HG02571 (cell line): ENCODE data around the gene SNW1.
"Not testable (repeated sequence)": the region's sequence is repeated elsewhere in the genome, so short reads cannot be mapped to it uniquely, and the experiment has no call there.

Source experiments
- ATAC-seq: cut with Tn5 transposase; IDR thresholded peaks from one replicate; pipeline ENCODE4 v1.9.1; 2021; ENCODE audit warnings: mild to moderate bottlenecking, moderate library complexity; ENCODE audit not compliant: unreplicated experiment

Gene SNW1

DNA sequence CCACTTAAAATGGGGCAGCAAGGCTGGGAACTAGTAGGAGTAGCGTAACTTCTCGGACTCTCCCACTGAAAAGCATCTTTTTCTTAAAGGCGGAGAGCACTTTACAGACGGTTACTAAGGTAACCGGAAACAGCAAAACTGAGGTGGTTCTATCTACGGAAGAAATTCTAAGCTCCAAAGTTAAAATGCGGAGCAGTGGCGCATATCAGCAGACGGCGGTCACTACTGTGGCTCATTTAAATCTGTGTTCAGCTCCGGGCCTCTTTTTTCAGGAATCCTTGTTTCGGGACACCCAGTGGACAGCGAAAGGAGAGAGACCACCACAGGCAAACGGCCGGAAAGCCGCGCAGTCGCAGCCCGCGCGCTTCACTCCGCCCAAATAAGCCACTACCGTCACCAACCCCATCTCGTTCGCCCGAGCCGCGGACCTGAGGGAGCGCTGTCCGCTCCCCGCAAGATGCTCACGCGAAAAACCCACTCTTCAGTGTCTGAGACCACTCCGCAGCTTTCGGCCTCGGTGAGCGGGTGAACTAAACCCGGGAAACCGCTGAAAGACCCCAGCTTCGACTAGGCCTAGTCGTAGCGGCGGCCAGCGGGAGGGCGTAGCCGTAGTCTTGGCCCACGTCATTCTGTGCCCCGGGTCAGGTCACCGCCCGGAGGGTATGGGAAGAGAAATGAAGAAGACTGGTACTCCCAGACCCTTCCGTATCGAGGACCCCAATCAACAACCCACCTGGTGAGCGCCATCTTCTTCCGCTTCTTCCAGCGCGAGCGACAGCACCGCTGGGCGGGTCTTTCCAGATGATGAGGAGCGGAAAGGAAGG, at the start of gene SNW1:
SNW1 (minus strand) TSS at position 776 of the 824 bp plus-strand sequence; CDS start at position 747, 29 bp downstream.
- peak; percentile 94 for ATAC-seq

DNA sequence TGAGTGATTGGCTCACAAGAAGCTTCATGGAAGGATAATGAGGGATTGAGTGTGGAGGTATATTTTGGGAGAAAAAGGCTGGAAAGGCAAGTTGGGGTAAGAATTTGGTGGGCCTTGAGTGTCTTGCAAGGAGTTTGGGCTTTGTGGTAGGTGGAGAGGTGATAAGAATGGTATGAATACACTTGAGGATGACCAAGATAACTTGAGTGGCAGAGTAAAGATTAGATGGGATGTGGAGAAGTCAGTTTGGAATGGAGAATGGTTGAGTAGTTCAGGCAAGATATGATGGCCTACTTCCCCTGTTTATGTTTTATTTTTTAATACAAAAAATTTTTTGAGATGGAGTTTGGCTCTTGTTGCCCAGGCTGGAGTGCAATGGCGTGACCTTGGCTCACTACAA, 48.1 kb upstream of the SNW1 start:
- ATAC-seq: no peak

DNA sequence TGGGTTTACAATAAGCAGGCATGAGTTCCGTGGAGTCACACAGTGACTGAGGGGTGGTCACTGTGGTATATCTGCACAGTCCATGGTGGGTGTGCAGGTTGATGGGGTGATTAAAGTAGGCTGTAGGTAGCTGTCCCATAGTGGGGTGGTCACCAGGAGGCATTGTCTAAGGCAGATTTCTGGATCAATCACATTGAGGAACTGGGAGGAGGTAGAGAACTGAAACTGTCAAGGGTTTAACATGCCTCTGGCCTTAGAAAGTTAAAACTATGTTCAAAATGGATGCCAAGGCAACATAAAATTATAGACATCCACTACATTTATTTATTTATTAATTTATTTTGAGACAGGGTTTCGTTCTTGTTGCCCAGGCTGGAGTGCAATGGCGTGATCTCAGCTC, 47.3 kb upstream of the SNW1 start:
- ATAC-seq: no peak

DNA sequence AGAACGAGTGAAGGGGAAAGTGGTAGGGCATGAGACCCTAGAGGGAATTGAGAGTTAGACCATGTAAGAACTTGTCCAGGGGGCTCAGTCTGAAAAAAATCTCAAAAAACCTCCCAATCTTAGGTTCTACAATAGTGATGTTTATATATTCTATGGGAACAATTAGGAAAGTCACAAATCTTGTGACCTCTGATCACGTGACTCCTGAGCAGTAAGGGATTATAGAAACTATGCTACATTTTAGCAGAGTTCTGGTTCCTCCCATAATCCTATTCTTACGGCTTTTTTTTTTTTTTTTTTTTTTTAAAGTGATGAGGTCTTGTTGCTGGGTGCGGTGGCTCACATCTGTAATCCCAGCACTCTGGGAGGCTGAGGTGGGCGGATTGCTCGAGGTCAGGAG, 44.8 kb upstream of the SNW1 start:
- ATAC-seq: no peak

DNA sequence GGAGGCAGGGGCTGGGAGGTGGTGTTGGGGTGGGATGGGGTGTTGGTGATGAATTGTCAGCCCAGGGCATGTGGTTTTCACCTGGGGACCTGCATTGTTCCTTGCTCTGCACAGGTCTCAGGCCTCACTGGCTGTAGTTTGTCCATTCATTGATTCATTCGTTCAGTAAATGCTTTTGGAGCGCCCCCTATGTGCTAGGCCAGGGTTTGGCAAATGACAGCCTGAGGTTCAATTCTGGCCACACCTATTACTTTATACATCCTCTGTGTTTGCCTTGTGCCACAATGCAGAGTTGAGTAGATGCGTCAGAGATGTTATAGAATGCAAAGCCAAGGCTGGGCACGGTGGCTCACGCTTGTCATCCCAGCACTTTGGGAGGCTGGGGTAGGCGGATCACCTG, 43.6 kb upstream of the SNW1 start:
- ATAC-seq: no peak

DNA sequence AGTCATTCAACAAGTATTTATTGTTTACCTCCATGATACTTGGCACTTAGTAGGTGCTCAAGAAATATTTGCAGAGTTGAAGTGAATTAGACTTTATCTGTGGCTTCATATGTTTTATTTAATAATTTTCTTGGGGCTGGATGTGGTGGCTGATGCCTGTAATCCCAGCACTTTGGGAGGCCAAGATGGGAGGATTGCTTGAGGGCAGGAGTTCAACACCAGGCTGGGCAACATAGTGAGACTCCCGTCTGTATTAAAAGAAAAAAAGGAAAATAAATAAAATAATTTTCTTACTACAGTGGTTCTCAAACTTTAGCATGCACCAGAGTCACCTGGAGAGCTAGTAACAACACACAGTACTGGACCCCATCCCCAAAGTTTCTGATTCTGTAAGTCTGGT, 39.9 kb upstream of the SNW1 start:
- ATAC-seq: no peak

DNA sequence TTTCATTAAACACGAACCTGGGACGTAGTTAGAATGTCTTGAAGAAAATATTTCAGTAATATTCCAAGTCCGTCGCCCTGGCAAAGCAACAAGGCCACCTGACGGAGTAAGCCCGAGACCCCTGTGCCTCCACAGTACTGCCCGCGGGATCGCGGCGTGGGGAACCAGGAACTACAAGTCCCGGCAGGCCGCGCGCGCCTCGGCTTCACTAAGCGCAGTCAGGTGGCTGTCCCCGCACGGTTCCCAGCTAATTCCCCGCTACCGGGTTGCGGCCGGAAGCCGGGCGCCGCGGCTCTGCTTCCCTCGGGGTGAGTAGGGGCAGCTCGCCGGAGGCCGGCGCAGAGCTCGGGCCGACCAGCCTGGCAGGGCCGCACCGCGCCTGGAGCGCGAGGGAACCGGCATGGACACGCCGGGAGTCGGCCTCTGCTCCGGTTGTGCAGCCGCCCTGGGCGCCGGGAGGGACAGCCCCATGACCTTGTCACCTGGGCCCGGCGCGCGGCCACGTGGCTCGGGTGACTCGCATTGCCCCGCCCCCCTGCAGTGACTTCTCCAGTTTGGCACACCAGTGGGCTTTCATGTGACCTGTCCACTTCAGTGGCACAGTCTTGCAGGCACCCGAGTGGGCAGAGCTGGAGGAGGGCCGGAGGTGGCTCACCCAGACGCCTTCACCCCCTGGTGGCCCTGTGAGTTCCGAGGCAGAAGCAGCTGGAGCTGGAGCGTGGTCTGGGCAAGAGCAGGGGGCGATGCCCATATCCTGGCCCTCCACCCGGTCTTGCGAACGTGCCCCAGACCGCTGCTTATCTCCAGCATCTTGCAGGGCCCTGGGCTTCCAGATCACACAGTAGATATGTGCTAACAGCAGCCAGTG, 39.1 kb upstream of the SNW1 start, which contains the start of gene ADCK1:
ADCK1 (plus strand) TSS at position 247 of the 868 bp plus-strand sequence. CDS start 18,870 bp downstream, outside the sequence.
- peak; percentile 93 for ATAC-seq

DNA sequence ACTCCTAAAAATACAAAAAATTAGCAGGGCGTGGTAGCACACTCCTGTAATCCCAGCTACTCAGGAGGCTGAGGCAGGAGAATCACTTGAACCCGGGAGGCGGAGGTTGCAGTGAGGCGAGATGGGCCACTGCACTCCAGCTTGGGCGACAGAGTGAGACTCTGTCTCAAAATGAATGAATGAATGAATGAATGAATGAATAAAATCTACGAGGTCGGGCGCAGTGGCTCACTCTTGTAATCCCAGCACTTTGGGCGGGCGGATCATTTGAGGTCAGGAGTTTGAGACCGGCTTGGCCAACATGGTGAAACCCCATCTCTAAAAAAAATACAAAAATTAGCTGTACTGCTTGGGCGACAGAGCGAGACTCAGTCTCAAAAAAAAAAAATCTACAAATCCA, 38.5 kb upstream of the SNW1 start:
- not testable (repeated sequence) for ATAC-seq

DNA sequence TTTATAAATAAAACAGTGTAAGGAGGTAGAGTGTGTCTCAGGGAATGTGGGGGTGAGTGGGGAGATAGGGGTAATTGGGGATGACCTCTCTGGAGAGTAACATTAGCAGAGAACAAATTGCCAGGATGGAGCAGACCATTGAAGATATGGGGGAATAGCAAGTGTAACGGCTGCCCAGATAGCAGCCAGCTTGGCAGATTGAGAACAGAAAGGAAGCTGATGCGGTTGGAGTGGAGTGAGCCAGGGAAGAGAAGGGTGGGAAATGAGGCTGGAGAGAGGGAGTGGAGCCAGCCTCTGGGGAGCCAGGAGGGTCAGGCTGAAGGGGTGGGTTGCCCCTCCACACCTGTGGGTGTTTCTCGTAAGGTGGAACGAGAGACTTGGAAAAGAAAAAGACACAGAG, 33.4 kb upstream of the SNW1 start:
- ATAC-seq: no peak

DNA sequence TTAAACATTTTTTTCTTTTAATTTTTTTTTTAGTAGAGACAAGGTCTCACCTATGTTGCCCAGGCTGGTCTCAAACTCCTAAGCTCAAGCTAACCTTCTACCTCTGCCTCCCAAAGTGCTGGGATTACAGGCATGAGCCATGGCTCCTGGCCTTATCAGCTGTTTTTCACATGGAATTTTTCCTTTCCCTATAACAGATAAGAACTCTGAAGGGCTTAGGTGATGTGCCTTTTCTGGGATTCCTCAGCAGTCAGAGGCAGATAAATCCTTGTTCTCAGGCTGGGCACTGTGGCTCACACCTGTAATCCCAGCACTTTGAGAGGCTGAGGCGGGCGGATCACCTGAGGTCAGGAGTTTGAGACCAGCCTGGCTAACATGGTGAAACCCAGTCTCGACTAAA, 32.3 kb upstream of the SNW1 start:
- not testable (repeated sequence) for ATAC-seq

DNA sequence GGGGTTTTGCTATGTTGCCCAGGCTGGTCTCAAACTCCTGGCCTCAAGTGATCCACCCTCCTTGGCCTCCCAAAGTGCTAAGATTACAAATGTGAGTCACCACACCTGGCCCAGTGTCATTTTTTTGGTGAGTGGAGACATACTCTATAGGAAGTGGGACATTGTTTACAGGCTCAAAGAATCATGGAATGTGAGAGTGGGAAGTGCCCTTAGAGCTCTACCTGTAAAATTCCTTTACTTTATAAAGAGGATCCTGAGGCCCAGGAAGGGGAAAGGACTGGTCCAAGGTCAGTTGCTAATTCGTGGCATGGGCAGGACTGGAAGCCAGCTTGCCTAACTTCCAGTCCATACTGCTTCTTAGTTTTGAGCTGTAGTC, 30.3 kb upstream of the SNW1 start:
- ATAC-seq: no peak

DNA sequence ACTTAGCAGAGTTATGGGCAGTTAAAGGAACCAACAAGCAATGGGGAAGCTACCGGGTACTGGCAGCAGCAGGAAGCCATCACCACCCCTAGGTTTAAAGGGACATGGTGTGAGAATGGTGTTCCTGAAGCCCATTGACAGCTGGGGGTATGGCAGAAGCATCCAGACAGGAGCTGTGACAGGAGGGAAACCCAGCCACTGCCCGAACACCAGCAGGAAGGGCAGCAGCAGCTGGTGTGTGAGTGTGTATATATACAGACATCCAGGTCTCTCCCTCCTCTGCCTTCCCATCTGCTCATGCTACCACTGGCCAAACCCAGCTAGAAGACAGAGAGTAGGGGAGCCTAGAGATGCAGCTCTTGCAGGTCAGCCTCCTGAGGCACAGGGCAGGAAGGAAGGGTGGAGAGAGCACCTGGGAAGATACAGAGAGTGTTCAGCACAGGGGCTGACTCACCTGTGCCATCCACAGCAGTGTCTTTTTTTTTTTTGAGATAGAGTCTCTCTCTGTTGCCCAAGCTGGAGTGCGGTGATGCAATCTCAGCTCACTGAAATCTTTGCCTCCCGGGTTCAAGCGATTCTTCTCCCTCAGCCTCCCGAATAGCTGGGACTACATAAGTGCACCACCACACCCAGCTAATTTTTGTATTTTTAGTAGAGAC, 29.7 kb upstream of the SNW1 start:
- no peak for ATAC-seq

DNA sequence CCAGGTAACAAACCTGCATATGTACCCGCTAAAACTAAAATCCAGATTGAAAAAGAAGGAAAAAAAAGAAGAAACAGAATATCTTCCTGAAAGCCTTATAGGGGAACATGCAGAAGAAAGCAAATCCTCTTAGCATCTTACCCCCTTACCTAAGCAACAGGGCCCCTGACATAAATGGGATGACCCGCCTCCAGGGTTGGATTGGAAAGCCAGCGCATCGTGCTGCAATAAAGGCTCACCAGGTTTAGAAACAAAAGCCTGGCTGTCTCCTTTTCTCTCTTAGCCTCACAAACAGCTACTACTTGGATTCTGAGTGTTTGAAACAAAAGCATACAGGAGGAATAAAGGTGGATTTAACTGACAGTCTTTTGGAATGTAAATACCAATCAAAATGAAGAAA, 25.2 kb upstream of the SNW1 start:
- ATAC-seq: no peak

DNA sequence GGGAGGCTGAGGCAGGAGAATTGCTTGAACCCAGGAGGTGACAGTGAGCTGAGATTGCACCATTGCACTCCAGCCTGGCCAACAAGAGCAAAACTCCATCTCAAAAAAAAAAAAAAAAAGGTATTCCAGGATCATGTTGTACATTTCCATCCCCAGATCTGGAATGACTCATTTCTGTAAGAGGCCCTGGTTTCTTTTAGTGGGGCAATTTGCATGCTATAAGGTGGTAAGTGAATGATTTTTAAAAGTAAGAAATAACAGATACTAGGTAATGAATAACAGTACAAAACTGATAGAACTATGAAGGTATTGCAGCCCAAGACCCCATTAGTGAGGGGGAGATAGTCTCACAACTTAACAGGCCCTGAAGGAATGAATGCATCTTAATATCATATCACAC, 21.2 kb upstream of the SNW1 start:
- no peak for ATAC-seq

DNA sequence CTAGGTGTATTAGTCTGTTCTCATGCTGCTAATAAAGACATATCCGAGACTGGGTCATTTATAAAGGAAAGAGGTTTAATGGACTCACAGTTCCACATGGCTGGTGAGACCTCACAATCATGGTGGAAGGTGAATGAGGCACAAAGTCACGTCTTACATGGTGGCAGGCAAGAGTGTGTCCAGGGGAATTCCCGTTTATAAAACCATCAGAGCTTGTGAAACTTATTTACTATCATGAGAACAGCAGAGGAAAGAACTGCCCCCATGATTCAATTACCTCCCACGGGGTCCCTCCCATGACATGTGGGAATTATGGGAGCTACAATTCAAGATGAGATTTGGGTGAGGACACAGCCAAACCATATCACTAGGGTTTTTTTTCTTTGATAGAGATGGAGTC, 13.0 kb upstream of the SNW1 start:
- not testable (repeated sequence) for ATAC-seq

DNA sequence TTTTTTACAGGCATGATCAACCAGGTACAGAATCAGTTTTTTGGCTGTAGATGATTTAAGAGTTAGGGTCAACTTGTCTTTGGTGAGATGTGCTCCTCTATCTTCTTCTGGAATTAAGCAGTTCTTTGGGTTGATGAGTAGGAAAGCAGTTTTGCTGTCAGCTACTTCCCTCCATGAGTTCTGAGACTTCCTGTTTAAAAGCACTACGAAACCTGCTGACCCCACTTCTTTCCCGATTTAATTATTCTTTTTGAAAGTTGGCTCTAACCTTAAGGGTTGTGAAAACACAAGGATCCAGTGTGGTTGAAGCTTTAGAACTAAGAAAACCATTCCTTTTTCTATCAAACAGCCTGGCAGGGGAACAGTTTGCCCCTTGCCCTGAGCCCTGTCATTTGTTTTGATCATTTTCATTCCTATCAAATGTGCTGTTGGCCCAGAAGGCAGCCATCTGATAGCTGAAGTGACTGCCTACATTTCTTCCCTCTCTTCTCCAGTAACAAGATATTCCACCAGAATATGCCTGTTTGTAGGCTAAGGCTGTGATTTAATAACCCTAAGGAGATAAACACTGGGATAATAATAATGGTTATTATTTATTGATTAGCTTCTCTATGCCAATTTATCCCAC, 7.6 kb upstream of the SNW1 start:
- not testable (repeated sequence) for ATAC-seq

DNA sequence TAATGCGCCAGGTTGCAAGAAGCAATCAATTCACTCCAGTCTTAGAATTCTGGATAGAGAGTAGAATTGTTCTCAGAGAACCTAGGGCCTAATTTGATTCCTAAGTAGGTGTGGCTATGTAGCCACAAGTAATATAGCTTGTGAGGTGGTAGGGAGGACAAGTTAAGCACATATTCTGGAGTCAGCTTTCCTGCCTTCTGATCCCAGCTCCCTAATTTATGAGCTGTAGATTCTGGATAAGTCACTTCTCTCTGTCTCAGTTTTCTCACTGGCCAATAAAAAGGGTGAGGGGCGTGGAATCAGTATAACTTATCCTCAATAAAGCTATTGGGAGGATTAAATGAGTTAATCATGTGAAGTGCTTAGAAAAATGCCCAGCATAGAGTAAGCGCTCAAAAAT, 3.0 kb upstream of the SNW1 start:
- ATAC-seq: no peak

DNA sequence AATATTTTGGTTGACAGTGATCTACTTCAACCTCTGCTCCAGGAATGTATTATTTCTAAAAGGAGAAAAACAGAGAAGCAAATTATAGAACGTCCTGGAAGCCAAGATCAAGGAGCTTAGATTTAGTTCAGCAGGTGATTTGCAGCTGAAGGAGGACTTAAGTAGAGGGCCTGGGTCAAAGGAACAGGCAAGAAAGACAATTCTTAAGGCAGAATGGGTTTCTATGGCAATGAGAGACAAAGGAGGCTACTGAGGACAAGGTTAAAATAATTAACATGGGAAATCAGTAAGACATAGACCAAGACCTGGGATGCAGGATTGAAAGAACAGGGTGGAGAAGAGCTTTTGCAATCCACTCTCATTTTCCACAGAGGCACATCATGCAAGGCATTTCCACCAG, 2.4 kb upstream of the SNW1 start:
- ATAC-seq: no peak

DNA sequence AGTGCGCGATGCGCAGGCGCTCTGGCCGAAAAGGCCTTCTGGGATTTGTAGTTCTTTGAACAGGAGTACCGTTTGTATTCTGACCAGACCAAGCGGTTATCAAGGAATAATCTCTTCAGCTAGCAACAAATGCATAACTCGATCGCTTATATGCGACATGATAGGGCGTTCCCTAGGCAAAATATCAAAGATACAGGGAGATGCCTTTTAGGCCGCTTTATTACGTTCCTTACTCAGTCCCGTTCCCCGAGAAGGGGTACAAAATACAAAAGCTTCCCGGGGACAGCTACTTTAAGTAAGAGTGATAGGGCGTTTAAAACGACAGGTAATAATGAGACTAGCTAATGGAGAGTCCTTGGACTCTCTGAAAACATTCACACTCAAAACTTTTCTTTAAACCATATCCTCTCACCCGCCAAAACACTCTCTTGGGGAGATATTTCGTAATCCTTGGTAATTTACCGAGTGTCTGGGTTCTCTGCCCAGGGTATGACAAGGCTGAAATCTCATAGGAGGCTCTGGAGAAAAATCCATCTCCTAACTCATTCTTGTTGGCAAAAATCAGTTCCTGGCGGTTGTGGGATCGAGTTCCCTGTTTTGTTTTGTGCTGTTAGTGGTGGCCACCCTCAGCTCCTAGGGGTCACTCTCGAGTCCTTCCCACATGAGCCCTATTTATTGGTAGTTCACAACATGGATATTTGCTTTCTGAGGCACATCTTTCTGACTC, 412 bp upstream of the SNW1 start:
- ATAC-seq: peak; percentile 13

DNA sequence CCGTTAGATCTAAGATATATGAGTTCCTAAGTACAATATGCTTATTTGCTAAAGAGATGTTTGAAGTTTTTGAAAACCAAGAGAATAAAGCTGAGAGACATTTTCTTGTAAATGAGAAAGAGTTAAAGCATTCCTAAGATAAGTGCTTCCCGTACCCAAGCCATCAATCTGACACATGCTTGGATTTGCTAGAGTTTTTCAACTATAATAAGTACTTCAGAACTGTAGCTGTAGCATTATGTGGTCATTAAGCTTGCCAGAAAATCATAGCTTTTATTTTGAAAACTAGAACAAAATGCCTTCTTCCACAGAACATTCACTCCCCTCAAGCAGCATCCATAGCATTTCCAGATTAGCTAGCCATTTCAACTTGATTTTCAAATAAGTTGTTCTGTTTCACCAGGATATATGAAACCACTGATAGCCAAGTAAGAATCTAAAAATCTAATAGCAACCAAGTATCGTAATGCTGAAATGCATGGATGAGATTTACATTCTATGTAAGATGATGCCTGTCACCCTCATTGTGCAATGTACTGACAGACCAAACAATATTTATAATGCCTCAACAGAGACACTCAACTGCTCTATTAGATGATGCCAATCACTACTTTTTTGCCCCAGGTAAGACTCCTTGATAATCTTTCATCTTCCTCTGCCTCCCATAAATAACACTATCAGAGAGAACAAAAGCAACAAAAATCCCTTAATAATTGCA, 8.0 kb downstream of the SNW1 start:
- no peak for ATAC-seq
